Stomach (tissue), 4 donors: Measurements from ENCODE around the gene TLR9.

ENCODE experiments used
- CTCF ChIP-seq, 7 experiments: fragments of 450-650 bp in 4 of 7; fragments of 200-600 bp in 3 of 7; sonication (generic) in 3 of 7; IDR thresholded peaks; one replicate each; pipeline ENCODE4 v1.5.1; 2016 to 2019; ENCODE audit warnings: antibody characterized with exemption in 7 of 7, control low read depth in 2 of 7, mild to moderate bottlenecking in 1 of 7
- POLR2A ChIP-seq, 4 donors: fragments of 450-650 bp; IDR thresholded peaks; one replicate each; pipeline ENCODE4 v1.6.1; 2016; ENCODE audit warnings: antibody characterized with exemption in 4 of 4, control low read depth in 2 of 4, mild to moderate bottlenecking in 1 of 4, moderate library complexity in 1 of 4

GRCh38 chr3:52240059-52240885 lies 14.8 kb upstream of the TLR9 start:
- TF ChIP-seq CTCF (IDR thresholded peaks at IDR 0.05) (peak in 1 of 7 experiments; percentile 10), POLR2A (IDR thresholded peaks at IDR 0.05) (no peak)
